HG03575 (cell line): ENCODE results near the gene EEF2K.

Experiments
- ATAC-seq: cut with Tn5 transposase; IDR thresholded peaks from one replicate; pipeline ENCODE4 v1.9.1; 2021; ENCODE audit not compliant: unreplicated experiment, insufficient number of reproducible peaks, low FRiP score; ENCODE audit errors: extremely low read depth

Gene EEF2K

GRCh38 chr16:22232277-22233036 is 26.4 kb downstream of the EEF2K start:
- ATAC-seq, result no peak

GRCh38 chr16:22233037-22233372 is 26.9 kb downstream of the EEF2K start:
- ATAC-seq, result no peak

DNA sequence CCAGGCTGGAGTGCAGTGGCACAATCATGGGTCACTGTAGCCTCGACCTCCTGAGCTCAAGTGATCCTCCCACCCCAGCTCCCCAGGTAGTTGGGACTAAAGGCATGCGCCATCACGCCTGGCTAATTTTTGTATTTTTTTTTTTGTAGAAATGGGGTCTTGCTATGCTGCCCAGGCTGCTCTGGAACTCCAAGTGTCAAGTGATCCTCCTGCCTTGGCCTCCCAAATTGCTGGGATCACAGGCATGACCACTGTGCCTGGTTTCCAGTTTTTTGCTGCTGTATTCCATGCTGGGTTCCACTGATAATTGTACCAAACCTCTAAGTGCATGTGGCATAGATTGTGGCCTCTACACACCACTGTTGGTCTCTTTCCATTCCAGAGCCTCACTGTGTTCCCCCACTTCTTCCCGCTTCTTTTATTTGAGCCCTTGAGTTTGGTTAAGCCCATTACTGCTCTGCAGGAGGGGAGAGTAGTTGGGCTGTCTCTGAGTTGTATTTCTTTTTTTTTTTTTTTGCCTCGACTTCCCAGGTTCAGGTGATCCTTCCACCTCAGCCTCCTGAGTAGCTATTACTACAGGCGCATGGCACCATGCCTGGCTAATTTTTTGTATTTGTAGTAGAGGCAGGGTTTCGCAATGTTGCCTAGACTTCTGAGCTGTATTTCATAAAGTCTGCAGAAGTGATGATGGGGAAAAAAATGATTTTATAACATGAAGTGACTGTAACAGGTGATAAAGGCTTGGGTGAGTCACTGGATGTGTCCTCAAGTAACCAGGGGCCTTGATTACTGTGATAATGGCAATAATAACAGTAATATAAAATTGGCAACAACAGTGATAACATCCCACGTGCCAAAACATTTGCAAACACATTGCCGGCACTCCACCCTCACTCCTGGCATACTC is 30.0 kb downstream of the EEF2K start:
- ATAC-seq, result no peak

- ATAC-seq, result no peak
Measured at GRCh38 chr16:22239131-22239805, 33.2 kb downstream of the EEF2K start.

GRCh38 chr16:22240023-22240710 is 34.1 kb downstream of the EEF2K start:
- ATAC-seq, result no peak

GRCh38 chr16:22250522-22250921 is 44.4 kb downstream of the EEF2K start:
- ATAC-seq, result no peak

GRCh38 chr16:22252317-22252716 is 46.2 kb downstream of the EEF2K start:
- ATAC-seq, result no peak

GRCh38 chr16:22253272-22253671 is 47.2 kb downstream of the EEF2K start:
- ATAC-seq, result no peak

- no peak for ATAC-seq
Measured at GRCh38 chr16:22255335-22255734, 49.3 kb downstream of the EEF2K start.

DNA sequence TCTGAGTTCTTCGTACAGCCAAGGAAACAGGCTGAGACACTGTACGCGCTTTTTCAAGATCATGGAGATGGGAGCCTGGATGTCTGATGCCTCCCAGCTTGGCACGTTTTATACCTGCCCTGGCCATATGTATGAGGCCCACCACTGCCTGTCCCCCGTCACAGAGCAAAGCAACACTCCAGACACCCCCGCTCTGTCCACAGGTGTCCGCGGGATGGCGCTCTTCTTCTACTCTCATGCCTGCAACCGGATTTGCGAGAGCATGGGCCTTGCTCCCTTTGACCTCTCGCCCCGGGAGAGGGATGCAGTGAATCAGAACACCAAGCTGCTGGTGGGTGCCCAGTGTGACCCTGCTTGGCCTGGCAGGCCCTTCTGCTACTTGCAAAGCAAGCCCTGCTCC is 51.4 kb downstream of the EEF2K start:
- no peak for ATAC-seq

GRCh38 chr16:22260490-22260889 is 54.4 kb downstream of the EEF2K start:
- ATAC-seq, result no peak

- ATAC-seq, result no peak
Measured at GRCh38 chr16:22262460-22262859, 56.4 kb downstream of the EEF2K start.

GRCh38 chr16:22264786-22265185 is 58.7 kb downstream of the EEF2K start:
- ATAC-seq, result no peak

- ATAC-seq, result no peak
Measured at GRCh38 chr16:22265351-22265750, 59.3 kb downstream of the EEF2K start.

DNA sequence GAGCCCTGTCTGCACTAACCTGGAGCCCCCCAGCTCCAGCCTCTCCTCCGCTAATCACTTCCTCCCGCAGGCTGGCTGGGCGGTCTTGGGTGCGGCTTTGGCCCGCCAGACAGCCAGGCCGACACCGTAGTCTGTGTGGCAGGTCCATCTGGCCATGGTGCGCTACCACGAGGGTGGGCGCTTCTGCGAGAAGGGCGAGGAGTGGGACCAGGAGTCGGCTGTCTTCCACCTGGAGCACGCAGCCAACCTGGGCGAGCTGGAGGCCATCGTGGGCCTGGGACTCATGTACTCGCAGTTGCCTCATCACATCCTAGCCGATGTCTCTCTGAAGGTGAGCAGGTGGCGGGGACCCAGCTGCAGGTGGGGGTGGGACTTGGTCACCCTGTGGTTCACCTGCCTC is 60.5 kb downstream of the EEF2K start:
- no peak for ATAC-seq

- ATAC-seq, result no peak
Measured at GRCh38 chr16:22267764-22268163, 61.7 kb downstream of the EEF2K start.

- no peak for ATAC-seq
Measured at GRCh38 chr16:22270525-22270924, 64.4 kb downstream of the EEF2K start.

DNA sequence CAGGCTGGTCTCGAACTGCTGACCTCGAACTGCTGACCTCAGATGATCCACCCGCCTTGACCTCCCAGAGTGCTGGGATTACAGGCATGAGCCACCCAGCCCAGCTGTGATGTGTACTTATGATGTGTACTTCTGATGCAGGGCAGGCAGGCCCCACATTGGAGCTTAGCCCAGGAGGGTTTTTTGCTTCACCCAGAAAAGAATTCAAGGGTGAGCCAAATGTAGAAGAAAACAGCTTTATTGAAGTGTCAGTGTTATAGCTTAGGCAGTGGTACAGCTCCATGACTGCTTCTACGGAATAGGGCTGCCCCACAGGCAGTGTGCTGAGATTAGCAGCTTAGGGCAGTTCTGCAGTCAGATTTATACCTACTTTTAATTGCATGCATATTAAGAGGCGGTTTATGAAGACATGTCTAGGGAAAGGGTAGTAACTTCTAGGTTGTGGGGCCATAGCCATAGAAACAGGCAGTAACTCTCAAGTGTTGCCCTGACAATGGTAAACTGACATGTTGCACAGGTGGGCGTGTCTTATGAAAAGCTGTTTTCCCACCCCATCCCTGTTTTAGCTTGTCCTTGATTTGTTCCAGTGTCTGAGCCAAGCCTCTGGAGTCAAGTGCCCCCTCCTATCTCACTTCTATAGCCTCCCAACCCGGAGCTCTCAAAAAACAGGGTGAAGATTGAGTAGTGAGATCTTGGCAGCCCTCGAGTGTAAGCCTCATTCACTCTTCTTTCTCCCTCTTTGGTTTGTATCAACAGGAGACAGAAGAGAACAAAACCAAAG is 67.0 kb downstream of the EEF2K start:
- ATAC-seq, result no peak

DNA sequence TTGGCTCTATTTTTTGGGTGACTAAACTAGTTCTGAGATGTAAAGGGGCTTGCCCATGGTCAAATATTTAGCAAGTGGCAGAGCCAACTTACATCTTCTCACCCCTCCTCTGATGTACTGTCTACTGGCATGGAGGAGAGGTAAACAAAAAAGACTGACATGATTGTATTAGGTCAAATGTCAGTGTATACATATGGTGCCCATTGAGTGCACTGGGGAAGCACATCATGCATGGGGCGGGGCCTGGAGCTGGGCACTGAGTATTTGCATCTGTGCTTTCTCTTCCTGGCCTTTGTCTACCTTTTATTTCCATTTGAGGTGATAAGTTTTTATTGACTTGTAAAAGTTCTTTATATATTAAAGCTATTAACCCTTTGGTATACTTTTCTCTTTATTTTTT is 68.8 kb downstream of the EEF2K start:
- no peak for ATAC-seq
